IMR-90 (cell line): ENCODE data around the gene HNRNPH1.
"Not testable (repeated sequence)": the region's sequence is repeated elsewhere in the genome, so short reads cannot be mapped to it uniquely, and the experiment has no call there.

Experiments
- CTCF ChIP-seq: conservative IDR thresholded peaks from 2 replicates; pipeline ENCODE4 v1.5.1; 2012; ENCODE audit warnings: mild to moderate bottlenecking, low read depth, low read length, improper control_type of control experiment
- FOS ChIP-seq: fragments of 150-350 bp; IDR thresholded peaks from 2 replicates; pipeline ENCODE4 v1.6.1; 2016; ENCODE audit warnings: low read depth, low read length
- MAZ ChIP-seq: IDR thresholded peaks from 2 replicates; pipeline ENCODE4 v1.6.1; 2012; ENCODE audit warnings: low read depth, mild to moderate bottlenecking, low read length, improper control_type of control experiment, moderate library complexity, borderline replicate concordance
- MXI1 ChIP-seq: IDR thresholded peaks from 2 replicates; pipeline ENCODE4 v1.6.1; 2012; ENCODE audit warnings: low read depth, mild to moderate bottlenecking, low read length, moderate library complexity, borderline replicate concordance
- POLR2A ChIP-seq: IDR thresholded peaks from 2 replicates; pipeline ENCODE4 v1.6.1; 2012; ENCODE audit warnings: mild to moderate bottlenecking, low read depth, low read length
- RAD21 ChIP-seq: IDR thresholded peaks from 2 replicates; pipeline ENCODE4 v1.6.1; 2012; ENCODE audit warnings: low read length, improper control_type of control experiment
- RFX5 ChIP-seq: IDR thresholded peaks from 2 replicates; pipeline ENCODE4 v1.8.0; 2012; ENCODE audit warnings: low read depth, mild to moderate bottlenecking, low read length, moderate library complexity
- USF2 ChIP-seq: fragments of 150-350 bp; IDR thresholded peaks from 2 replicates; pipeline ENCODE4 v1.6.1; 2017; ENCODE audit warnings: mild to moderate bottlenecking, antibody characterized with exemption, low read length, low read depth

GRCh38 chr5:179633501-179634369, 10.3 kb upstream of the HNRNPH1 start:
- TF ChIP-seq POLR2A, CTCF, MXI1, USF2, RFX5, MAZ, FOS, RAD21: not testable (repeated sequence)
